MM.1S (cell line): ENCODE data around the gene IER3IP1.

Experiments used
- DNase-seq: peaks from one replicate; pipeline ENCODE4 v3.0.0-alpha.2; 2015
- H2AFZ ChIP-seq: fragments of 300-600 bp; sonication (generic); 2 replicates; pipeline ENCODE4 v1.6.0; 2016; ENCODE audit warnings: antibody characterized with exemption, low read length
- H3F3A ChIP-seq: fragments of 300-600 bp; sonication (generic); 2 replicates; pipeline ENCODE4 v1.6.1; 2016; ENCODE audit warnings: mild to moderate bottlenecking, antibody characterized with exemption, low read length, moderate library complexity, mixed read lengths; ENCODE audit not compliant: insufficient read depth
- H3K27ac ChIP-seq: fragments of 300-600 bp; sonication (generic); 2 replicates; pipeline ENCODE4 v1.5.1; 2016; ENCODE audit warnings: mild to moderate bottlenecking, low read length
- H3K27me3 ChIP-seq: fragments of 300-600 bp; sonication (generic); replicated peaks from 2 replicates; pipeline ENCODE4 v1.6.0; 2016; ENCODE audit warnings: low read length; ENCODE audit not compliant: insufficient read depth
- H3K36me3 ChIP-seq: fragments of 300-600 bp; sonication (generic); replicated peaks from 2 replicates; pipeline ENCODE4 v1.6.1; 2016; ENCODE audit warnings: mild to moderate bottlenecking, low read length, mixed read lengths; ENCODE audit not compliant: insufficient read depth
- H3K4me1 ChIP-seq: fragments of 300-600 bp; sonication (generic); 2 replicates; pipeline ENCODE4 v1.6.1; 2016; ENCODE audit warnings: low read length, mixed read lengths
- H3K4me2 ChIP-seq: fragments of 300-600 bp; sonication (generic); 2 replicates; pipeline ENCODE4 v1.6.0; 2016; ENCODE audit warnings: low read depth, low read length
- H3K4me3 ChIP-seq: fragments of 300-600 bp; sonication (generic); 2 replicates; pipeline ENCODE4 v1.5.1; 2016; ENCODE audit warnings: low read length, mixed read lengths
- H3K79me2 ChIP-seq: fragments of 300-600 bp; sonication (generic); 2 replicates; pipeline ENCODE4 v1.6.1; 2016; ENCODE audit warnings: mixed run types, low read length, mixed read lengths
- H3K9ac ChIP-seq: fragments of 300-600 bp; sonication (generic); 2 replicates; pipeline ENCODE4 v1.6.1; 2016; ENCODE audit warnings: low read length, mixed read lengths
- H3K9me2 ChIP-seq: fragments of 300-600 bp; sonication (generic); replicated peaks from 2 replicates; pipeline ENCODE4 v1.6.1; 2016; ENCODE audit warnings: mild to moderate bottlenecking, low read length, mixed read lengths; ENCODE audit not compliant: insufficient read depth
- H3K9me3 ChIP-seq: fragments of 300-600 bp; sonication (generic); replicated peaks from 2 replicates; pipeline ENCODE4 v1.6.1; 2016; ENCODE audit warnings: mild to moderate bottlenecking, low read length, mixed read lengths; ENCODE audit not compliant: insufficient read depth
- H4K20me1 ChIP-seq: fragments of 300-600 bp; sonication (generic); 2 replicates; pipeline ENCODE4 v1.6.1; 2016; ENCODE audit warnings: mild to moderate bottlenecking, low read length, moderate library complexity, mixed read lengths; ENCODE audit not compliant: insufficient read depth
- CTCF ChIP-seq: fragments of 300-600 bp; sonication (generic); IDR thresholded peaks from 2 replicates; pipeline ENCODE4 v1.5.1; 2016; ENCODE audit warnings: antibody characterized with exemption, low read length, mixed read lengths
- EZH2 ChIP-seq: fragments of 300-600 bp; sonication (generic); optimal IDR thresholded peaks from 2 replicates; pipeline ENCODE3; 2017; ENCODE audit warnings: low read depth, mild to moderate bottlenecking, antibody characterized with exemption, low read length, mixed read lengths
- EZH2phosphoT487 ChIP-seq: fragments of 300-600 bp; sonication (generic); IDR thresholded peaks from 2 replicates; pipeline ENCODE4 v1.6.1; 2018; ENCODE audit warnings: antibody characterized with exemption, low read length

The IER3IP1 gene

GRCh38 chr18:47180765-47181164 lies 4.6 kb upstream of the IER3IP1 start:
- Histone ChIP-seq H3F3A (no peaks in the 10 kb centered on the region), H3K4me1 (no peaks in the 10 kb centered on the region), H3K27me3 (no peaks in the 10 kb centered on the region), H3K27ac (no peak overlapping the region), H3K9me3 (no peaks in the 10 kb centered on the region), H3K4me3 (no peak overlapping the region), H3K36me3 (no peaks in the 10 kb centered on the region), H4K20me1 (no peaks in the 10 kb centered on the region), H2AFZ (no peak overlapping the region), H3K9me2 (no peaks in the 10 kb centered on the region), H3K79me2 (peaks cover 4% of the 10 kb centered on the region), H3K4me2 (no peak overlapping the region), H3K9ac (no peak overlapping the region)
- TF ChIP-seq EZH2phosphoT487 (no peak), EZH2 (no peak), CTCF (no peak)
- no peak for DNase-seq

- TF ChIP-seq CTCF: no peak
- TF ChIP-seq EZH2: no peak
- TF ChIP-seq EZH2phosphoT487: no peak
- no peaks in the 10 kb centered on the region for H3F3A ChIP-seq
- H3K4me3 ChIP-seq: no peak overlapping the region
- no peak overlapping the region for H3K9ac ChIP-seq
- DNase-seq: no peak
- H3K4me1 ChIP-seq: peaks cover 4% of the 10 kb centered on the region
- H3K9me2 ChIP-seq: no peaks in the 10 kb centered on the region
- H3K27me3 ChIP-seq: no peaks in the 10 kb centered on the region
- no peaks in the 10 kb centered on the region for H3K9me3 ChIP-seq
- H4K20me1 ChIP-seq: no peaks in the 10 kb centered on the region
- no peak overlapping the region for H2AFZ ChIP-seq
- peaks cover 17% of the 10 kb centered on the region for H3K79me2 ChIP-seq
- no peaks in the 10 kb centered on the region for H3K36me3 ChIP-seq
- H3K27ac ChIP-seq: no peak overlapping the region
- H3K4me2 ChIP-seq: no peak overlapping the region
Measured at GRCh38 chr18:47179520-47179919, 3.4 kb upstream of the IER3IP1 start.

GRCh38 chr18:47175283-47175897 lies 774 bp downstream of the IER3IP1 start:
- H3K9me3 ChIP-seq: no peaks in the 10 kb centered on the region
- no peaks in the 10 kb centered on the region for H3K27me3 ChIP-seq
- peak overlapping the region; percentile 98 for H3K9ac ChIP-seq
- H2AFZ ChIP-seq: peak overlapping the region; percentile 97
- H3K79me2 ChIP-seq: peaks cover 58% of the 10 kb centered on the region
- no peak for DNase-seq
- peak overlapping the region; percentile 53; the same call in 1 of the 2 replicates for H3K27ac ChIP-seq
- H3K36me3 ChIP-seq: no peaks in the 10 kb centered on the region
- peak overlapping the region; percentile 99 for H3K4me3 ChIP-seq
- H3K4me1 ChIP-seq: peaks cover 5% of the 10 kb centered on the region
- no peaks in the 10 kb centered on the region for H3F3A ChIP-seq
- TF ChIP-seq EZH2 (no peak), EZH2phosphoT487 (no peak), CTCF (no peak)
- no peaks in the 10 kb centered on the region for H3K9me2 ChIP-seq
- H3K4me2 ChIP-seq: peak overlapping the region; percentile 61
- 0 out of 2 replicates have a peak, but pooled peaks cover 3% of the 10 kb centered on the region for H4K20me1 ChIP-seq
